Kidney epithelial cell (primary cell): ENCODE results near the gene KLF1. TPM values are rescaled to one million over a fixed set of nuclear protein-coding genes. Genes with fewer than 3 reads are reported as not detected.

Source experiments
- DNase-seq: peaks from one replicate; pipeline ENCODE4 v3.0.0-alpha.2; 2010; ENCODE audit warnings: low read depth
- H3K27me3 ChIP-seq: 2 replicates; pipeline ENCODE4 v1.6.0; 2011; ENCODE audit warnings: low read length; ENCODE audit not compliant: control insufficient read depth, insufficient read depth
- H3K36me3 ChIP-seq: 2 replicates; pipeline ENCODE4 v1.5.1; 2011; ENCODE audit warnings: low read length; ENCODE audit not compliant: control insufficient read depth, insufficient read depth
- H3K4me3 ChIP-seq: 2 replicates; pipeline ENCODE4 v1.5.1; 2011; ENCODE audit warnings: low read depth, mild to moderate bottlenecking, control low read depth, low read length
- CTCF ChIP-seq: IDR thresholded peaks from 2 replicates; pipeline ENCODE4 v1.5.1; 2011; ENCODE audit warnings: mild to moderate bottlenecking, moderate library complexity, low read length, control low read depth, inconsistent platforms; ENCODE audit not compliant: insufficient read depth, poor library complexity, severe bottlenecking
- total RNA-seq: library from RNA; depleted of rRNA; stranded (reverse); fragments of >200 nt; gene quantifications from 2 replicates; pipeline ENCODE4 v1.2.3, GENCODE V29; 2015

The KLF1 gene
- total RNA-seq = not detected in 2 replicates

GRCh38 chr19:12886969-12887747, at the start of gene KLF1:
Gene KLF1 (minus strand): TSS chr19:12887201. CDS start chr19:12887140, 61 bp downstream.
- Histone ChIP-seq H3K36me3 (no peaks in the 10 kb centered on the region), H3K4me3 (no peak within 1 kb of the TSS), H3K27me3 (peaks cover 35% of the 10 kb centered on the region)
- no peak for DNase-seq
- no peak for TF ChIP-seq CTCF

- H3K27me3 ChIP-seq = no peaks in the 10 kb centered on the region
- TF ChIP-seq CTCF = no peak
- peaks cover 2% of the 10 kb centered on the region for H3K36me3 ChIP-seq
- DNase-seq = no peak
- H3K4me3 ChIP-seq = no peak overlapping the region
These were observed 49.6 kb upstream of the KLF1 start for GRCh38 chr19:12936582-12936981.

- Histone ChIP-seq H3K4me3 (no peak overlapping the region), H3K36me3 (no peaks in the 10 kb centered on the region), H3K27me3 (no peaks in the 10 kb centered on the region)
- no peak for TF ChIP-seq CTCF
- DNase-seq = no peak
These were observed 48.1 kb upstream of the KLF1 start for GRCh38 chr19:12935071-12935470.

GRCh38 chr19:12933287-12934072, 46.5 kb upstream of the KLF1 start, which contains the start of gene FARSA:
Gene FARSA (minus strand): TSS chr19:12933711. CDS start chr19:12933696, 15 bp downstream.
- Histone ChIP-seq H3K4me3 (peak within 1 kb of the TSS; percentile 89), H3K27me3 (no peaks in the 10 kb centered on the region), H3K36me3 (no peaks in the 10 kb centered on the region)
- peak; percentile 63 for DNase-seq
- no peak for TF ChIP-seq CTCF

GRCh38 chr19:12932392-12933286, 45.6 kb upstream of the KLF1 start:
- Histone ChIP-seq H3K27me3 (no peaks in the 10 kb centered on the region), H3K36me3 (no peaks in the 10 kb centered on the region), H3K4me3 (peak overlapping the region; percentile 89)
- no peak for DNase-seq
- no peak for TF ChIP-seq CTCF
